Measurements from ENCODE around the gene NPHP4. TPM values are rescaled to one million over a fixed set of nuclear protein-coding genes. Genes with fewer than 3 reads are reported as not detected.

Gene NPHP4
- total and polyA plus RNA-seq, 9 of the 15 experiments (the other 6 are each of a cell fraction or from before 2014, with no cell fraction given) = 0.52 to 26.2 (median 6.7) TPM

DNA sequence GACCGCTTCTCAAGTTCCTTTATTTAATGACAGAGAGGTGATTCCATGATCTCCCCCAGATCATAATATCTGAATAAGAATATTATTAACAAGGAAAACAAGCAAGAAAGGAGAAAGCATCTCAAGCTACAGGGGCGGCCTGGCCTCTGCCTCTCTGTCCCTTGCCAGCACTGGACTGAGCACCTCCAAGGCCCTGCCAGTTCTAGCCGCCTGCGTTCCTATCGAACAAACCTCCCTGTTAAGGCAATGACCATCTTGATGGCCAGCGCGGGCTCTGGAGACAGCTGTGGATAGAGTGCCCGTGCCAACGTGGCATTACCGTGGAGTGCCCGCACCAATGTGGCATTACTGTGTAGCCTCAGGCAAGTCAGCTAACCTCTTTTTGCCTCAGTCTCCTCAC lies 84.8 kb downstream of the NPHP4 start:
- CTCF ChIA-PET (ENCODE audit: low intra/inter-chr PET ratio) = no interaction called here
- in situ Hi-C loops (cut with MboI) = no loop called here

More for the DNA sequence above, 84.8 kb downstream of the NPHP4 start:
- no peaks in the 10 kb centered on the region for H3K27me3 ChIP-seq (ENCODE audit: control insufficient read depth in 2 of 2, insufficient read depth in 2 of 2, low read length in 2 of 2)
- intact Hi-C loops (cut with micrococcal nuclease) = no loop called here
- no TSS peak for BruUV-seq (replicated peaks)
- FAIRE-seq = no peak
- no peaks in the 10 kb centered on the region for H4K20me1 ChIP-seq (replicated peaks; ENCODE audit: control insufficient read depth, insufficient read depth, low read length)
- no peak overlapping the region for H3K4me3 ChIP-seq
- no peaks in the 10 kb centered on the region for H3K79me2 ChIP-seq (ENCODE audit: control insufficient read depth, insufficient read depth, low read length)
- no peak for ATAC-seq
- no peaks in the 10 kb centered on the region for H3K9me3 ChIP-seq (replicated peaks; ENCODE audit: control insufficient read depth, insufficient read depth, low read depth, low read length)
- WGBS (ENCODE audit: insufficient coverage, low coverage, missing lambda C conversion rate) = 86% methylated on average over 11 of the region's 11 CpGs
- no peak overlapping the region for H3K27ac ChIP-seq (ENCODE audit: extremely low read depth, low read depth, low read length)
- TF ChIP-seq POLR2G (IDR thresholded peaks at IDR 0.05; ENCODE audit: low read depth, low read length) = no peak
- TF ChIP-seq, protein P1, sequence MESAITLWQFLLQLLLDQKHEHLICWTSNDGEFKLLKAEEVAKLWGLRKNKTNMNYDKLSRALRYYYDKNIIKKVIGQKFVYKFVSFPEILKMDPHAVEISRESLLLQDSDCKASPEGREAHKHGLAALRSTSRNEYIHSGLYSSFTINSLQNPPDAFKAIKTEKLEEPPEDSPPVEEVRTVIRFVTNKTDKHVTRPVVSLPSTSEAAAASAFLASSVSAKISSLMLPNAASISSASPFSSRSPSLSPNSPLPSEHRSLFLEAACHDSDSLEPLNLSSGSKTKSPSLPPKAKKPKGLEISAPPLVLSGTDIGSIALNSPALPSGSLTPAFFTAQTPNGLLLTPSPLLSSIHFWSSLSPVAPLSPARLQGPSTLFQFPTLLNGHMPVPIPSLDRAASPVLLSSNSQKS (CRISPR knock-in tag; IDR thresholded peaks at IDR 0.05) = no peak
- no peak for TF ChIP-seq SMAD4 (CRISPR knock-in tag; conservative IDR thresholded peaks at IDR 0.05)
- TF ChIP-seq NEUROD1 (IDR thresholded peaks at IDR 0.05; ENCODE audit: borderline replicate concordance, low read depth, low read length, partially characterized antibody) = no peak
- TF ChIP-seq RNF2 (IDR thresholded peaks at IDR 0.05) = no peak
- TF ChIP-seq, protein P2, sequence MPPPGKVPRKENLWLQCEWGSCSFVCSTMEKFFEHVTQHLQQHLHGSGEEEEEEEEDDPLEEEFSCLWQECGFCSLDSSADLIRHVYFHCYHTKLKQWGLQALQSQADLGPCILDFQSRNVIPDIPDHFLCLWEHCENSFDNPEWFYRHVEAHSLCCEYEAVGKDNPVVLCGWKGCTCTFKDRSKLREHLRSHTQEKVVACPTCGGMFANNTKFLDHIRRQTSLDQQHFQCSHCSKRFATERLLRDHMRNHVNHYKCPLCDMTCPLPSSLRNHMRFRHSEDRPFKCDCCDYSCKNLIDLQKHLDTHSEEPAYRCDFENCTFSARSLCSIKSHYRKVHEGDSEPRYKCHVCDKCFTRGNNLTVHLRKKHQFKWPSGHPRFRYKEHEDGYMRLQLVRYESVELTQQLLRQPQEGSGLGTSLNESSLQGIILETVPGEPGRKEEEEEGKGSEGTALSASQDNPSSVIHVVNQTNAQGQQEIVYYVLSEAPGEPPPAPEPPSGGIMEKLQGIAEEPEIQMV (tag; conservative IDR thresholded peaks at IDR 0.05; ENCODE audit: low read depth) = no peak
- TF ChIP-seq FOS (IDR thresholded peaks at IDR 0.05; ENCODE audit: extremely low read depth, insufficient read length) = no peak
- TF ChIP-seq, protein P3, sequence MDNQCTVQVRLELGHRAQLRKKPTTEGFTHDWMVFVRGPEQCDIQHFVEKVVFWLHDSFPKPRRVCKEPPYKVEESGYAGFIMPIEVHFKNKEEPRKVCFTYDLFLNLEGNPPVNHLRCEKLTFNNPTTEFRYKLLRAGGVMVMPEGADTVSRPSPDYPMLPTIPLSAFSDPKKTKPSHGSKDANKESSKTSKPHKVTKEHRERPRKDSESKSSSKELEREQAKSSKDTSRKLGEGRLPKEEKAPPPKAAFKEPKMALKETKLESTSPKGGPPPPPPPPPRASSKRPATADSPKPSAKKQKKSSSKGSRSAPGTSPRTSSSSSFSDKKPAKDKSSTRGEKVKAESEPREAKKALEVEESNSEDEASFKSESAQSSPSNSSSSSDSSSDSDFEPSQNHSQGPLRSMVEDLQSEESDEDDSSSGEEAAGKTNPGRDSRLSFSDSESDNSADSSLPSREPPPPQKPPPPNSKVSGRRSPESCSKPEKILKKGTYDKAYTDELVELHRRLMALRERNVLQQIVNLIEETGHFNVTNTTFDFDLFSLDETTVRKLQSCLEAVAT (IDR thresholded peaks at IDR 0.05) = no peak
- TF ChIP-seq, protein P4, sequence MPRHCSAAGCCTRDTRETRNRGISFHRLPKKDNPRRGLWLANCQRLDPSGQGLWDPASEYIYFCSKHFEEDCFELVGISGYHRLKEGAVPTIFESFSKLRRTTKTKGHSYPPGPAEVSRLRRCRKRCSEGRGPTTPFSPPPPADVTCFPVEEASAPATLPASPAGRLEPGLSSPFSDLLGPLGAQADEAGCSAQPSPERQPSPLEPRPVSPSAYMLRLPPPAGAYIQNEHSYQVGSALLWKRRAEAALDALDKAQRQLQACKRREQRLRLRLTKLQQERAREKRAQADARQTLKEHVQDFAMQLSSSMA (CRISPR knock-in tag; IDR thresholded peaks at IDR 0.05) = no peak
- TF ChIP-seq ZNF57 (CRISPR knock-in tag; IDR thresholded peaks at IDR 0.05) = no peak
- TF ChIP-seq, protein P5, sequence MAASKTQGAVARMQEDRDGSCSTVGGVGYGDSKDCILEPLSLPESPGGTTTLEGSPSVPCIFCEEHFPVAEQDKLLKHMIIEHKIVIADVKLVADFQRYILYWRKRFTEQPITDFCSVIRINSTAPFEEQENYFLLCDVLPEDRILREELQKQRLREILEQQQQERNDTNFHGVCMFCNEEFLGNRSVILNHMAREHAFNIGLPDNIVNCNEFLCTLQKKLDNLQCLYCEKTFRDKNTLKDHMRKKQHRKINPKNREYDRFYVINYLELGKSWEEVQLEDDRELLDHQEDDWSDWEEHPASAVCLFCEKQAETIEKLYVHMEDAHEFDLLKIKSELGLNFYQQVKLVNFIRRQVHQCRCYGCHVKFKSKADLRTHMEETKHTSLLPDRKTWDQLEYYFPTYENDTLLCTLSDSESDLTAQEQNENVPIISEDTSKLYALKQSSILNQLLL (CRISPR knock-in tag; IDR thresholded peaks at IDR 0.05; ENCODE audit: borderline replicate concordance) = no peak
- TF ChIP-seq, protein P6, sequence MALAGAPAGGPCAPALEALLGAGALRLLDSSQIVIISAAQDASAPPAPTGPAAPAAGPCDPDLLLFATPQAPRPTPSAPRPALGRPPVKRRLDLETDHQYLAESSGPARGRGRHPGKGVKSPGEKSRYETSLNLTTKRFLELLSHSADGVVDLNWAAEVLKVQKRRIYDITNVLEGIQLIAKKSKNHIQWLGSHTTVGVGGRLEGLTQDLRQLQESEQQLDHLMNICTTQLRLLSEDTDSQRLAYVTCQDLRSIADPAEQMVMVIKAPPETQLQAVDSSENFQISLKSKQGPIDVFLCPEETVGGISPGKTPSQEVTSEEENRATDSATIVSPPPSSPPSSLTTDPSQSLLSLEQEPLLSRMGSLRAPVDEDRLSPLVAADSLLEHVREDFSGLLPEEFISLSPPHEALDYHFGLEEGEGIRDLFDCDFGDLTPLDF (CRISPR knock-in tag; IDR thresholded peaks at IDR 0.05) = no peak
- TF ChIP-seq PURB (CRISPR knock-in tag; IDR thresholded peaks at IDR 0.05; ENCODE audit: low read depth) = no peak
- TF ChIP-seq GTF2A2 (tag; IDR thresholded peaks at IDR 0.05) = no peak
- POLR2A ChIA-PET = interaction anchor here (1.3 to 2.1 kb wide), 3 partner anchors 11 to 14 kb away, joined by 5 to 6 read pairs (median 6); no protein-coding TSS in a partner anchor
- DNase-seq (ENCODE audit: extremely low read depth in 1 of 4, low spot score in 3 of 4) = no peak
- H3K9me1 ChIP-seq (ENCODE audit: control insufficient read depth, insufficient read depth, low read length) = no peaks in the 10 kb centered on the region
- H3K4me2 ChIP-seq (ENCODE audit: insufficient read depth, low read length) = no peak overlapping the region
- peak overlapping the region in 1 of 2 experiments; percentile 53; a peak in 1 of 4 replicates for H3K9ac ChIP-seq (ENCODE audit: insufficient read depth in 1 of 2, low read depth in 2 of 2, low read length in 2 of 2)
- peaks cover 38% of the 10 kb centered on the region; the same call in 1 of the 3 replicates for H3K36me3 ChIP-seq (ENCODE audit: control insufficient read depth, insufficient read depth, low read length)
- H3K4me1 ChIP-seq (replicated peaks in 1 of 2; ENCODE audit: control insufficient read depth in 2 of 2, insufficient read depth in 2 of 2, low read length in 2 of 2) = peaks cover 0 to 21% of the 10 kb centered on the region in 2 experiments; a peak in 1 of 5 replicates
- H2AFZ ChIP-seq (ENCODE audit: low read depth, low read length) = no peak overlapping the region
